HG02798 (cell line): ENCODE results near the gene PLSCR1.
A peak's percentile ranks its signal among the peaks of the same experiment; 100 is the strongest.
"Not testable (repeated sequence)": the region's sequence is repeated elsewhere in the genome, so short reads cannot be mapped to it uniquely, and the experiment has no call there.

Experiments
- ATAC-seq: cut with Tn5 transposase; IDR thresholded peaks from one replicate; pipeline ENCODE4 v1.9.1; 2021; ENCODE audit warnings: mild to moderate bottlenecking; ENCODE audit not compliant: unreplicated experiment, poor library complexity

PLSCR1 gene

GRCh38 chr3:146485297-146485696, 59.1 kb downstream of the PLSCR1 start:
- no peak for ATAC-seq

GRCh38 chr3:146476094-146476740, 68.2 kb downstream of the PLSCR1 start:
- ATAC-seq, result no peak

- ATAC-seq, result not testable (repeated sequence)
Observed at GRCh38 chr3:146474976-146475375, 69.4 kb downstream of the PLSCR1 start.

- no peak for ATAC-seq
Observed at GRCh38 chr3:146473726-146474125, 70.7 kb downstream of the PLSCR1 start.

GRCh38 chr3:146472611-146473010, 71.8 kb downstream of the PLSCR1 start:
- no peak for ATAC-seq

GRCh38 chr3:146471012-146471411, 73.4 kb downstream of the PLSCR1 start:
- no peak for ATAC-seq

GRCh38 chr3:146470425-146470990, 73.9 kb downstream of the PLSCR1 start:
- no peak for ATAC-seq

GRCh38 chr3:146469150-146470017, 75.0 kb downstream of the PLSCR1 start, which contains the start of gene PLSCR2:
Gene PLSCR2, minus strand, starts transcription at chr3:146469561. Its CDS starts 9,657 bp downstream, at chr3:146459904.
- ATAC-seq, result peak; percentile 98

- no peak for ATAC-seq
Observed at GRCh38 chr3:146468671-146469149, 75.7 kb downstream of the PLSCR1 start.

- ATAC-seq, result no peak
Observed at GRCh38 chr3:146468234-146468633, 76.2 kb downstream of the PLSCR1 start.

GRCh38 chr3:146466604-146467003, 77.8 kb downstream of the PLSCR1 start:
- ATAC-seq, result no peak

GRCh38 chr3:146465693-146466465, 78.5 kb downstream of the PLSCR1 start:
- ATAC-seq, result no peak
